Stimulated activated CD8-positive, alpha-beta memory T cell treated with anti-CD3 and anti-CD28 coated beads, Interleukin-2, amount 100 ng/mL, for 1 hour (primary cell): ENCODE measurements around the gene MEG3.

Source experiments
- DNase-seq, 2 donors: peaks; one replicate each; pipeline ENCODE4 v3.0.0-alpha.2; 2020; ENCODE audit warnings: low read depth in 2 of 2

Gene MEG3

DNA sequence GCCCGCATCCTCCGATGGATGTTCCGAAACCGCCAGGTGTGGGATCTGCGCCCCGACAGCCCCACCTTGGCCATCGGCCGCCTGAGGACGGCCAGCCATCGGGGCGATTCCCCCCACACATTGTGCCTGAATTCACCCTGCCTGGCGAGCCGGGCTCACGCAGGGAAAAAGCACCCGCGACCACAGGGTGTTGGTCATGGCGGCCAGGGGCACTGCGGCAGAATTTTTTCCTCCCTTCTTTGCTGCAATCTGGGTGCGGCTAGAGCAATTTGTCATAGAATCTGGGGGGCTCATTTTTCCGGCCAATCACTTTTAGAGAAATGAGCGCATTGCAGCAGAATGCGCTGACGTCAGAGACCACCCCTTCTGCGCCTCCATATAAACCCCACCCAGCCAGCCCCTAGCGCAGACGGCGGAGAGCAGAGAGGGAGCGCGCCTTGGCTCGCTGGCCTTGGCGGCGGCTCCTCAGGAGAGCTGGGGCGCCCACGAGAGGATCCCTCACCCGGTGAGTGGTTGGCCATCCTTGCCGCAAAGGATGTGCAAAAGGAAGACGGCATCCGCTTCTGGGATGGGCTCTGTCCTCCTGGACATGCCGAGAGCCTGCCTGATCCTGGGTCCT is at the start of gene MEG3:
Gene MEG3, plus strand, starts transcription at position 406 of the 619 bp plus-strand sequence.
- DNase-seq = no peak

DNA sequence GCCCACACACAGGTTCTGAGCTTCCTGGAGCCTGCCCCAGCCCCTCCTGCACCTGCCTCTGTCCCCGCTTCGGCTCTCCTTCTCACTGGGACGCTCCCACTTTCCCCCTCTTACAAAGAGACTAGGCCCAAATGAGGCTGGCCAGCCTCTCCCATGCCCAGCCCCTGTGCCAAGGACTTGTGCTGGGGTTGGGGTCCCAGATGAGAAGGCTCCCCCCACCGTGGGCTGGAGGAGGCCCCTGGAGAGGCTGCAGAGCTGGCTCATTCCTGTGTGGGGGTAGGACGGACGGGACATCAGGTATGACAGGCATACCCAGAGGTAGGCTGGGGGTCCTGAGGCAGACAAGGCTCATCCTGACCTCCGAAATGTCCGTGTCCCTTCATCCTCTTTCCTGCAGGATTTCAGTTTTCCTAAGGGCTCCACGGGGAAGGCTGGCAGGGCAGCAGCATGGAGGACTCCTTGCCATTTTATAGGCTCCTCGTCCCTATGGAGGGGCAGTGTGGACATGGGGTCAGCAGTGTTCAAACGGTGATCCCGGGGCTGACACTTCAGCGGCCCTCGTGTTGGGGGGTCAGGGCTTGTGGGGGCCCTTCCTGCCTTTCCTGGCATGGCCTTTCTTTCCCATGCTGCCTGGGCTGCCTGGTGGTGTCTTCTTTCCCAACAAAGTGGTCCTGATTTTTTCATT is 49.1 kb upstream of the MEG3 start:
- DNase-seq = no peak

DNA sequence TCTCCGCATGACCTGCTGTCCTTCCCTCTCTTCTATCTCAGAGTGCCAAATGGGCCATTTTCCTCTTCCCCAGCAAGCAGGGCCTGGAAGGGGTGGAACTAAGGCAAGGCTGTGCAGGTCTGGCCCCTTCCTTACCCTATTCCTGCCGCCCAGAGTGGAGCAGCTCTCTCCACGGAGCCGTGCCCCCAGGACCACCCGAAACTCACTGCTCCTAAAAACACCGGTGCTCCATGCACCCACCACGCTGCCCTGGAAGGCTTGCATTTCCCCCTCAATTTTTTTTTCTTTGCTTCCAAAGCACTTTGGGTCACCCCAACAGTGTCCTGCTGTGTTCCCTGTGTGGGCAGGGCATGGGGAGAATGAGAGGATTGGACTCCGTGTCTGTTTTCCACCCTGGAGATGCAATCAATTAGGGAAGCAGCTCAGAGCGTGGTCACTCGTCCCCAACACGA is 48.5 kb upstream of the MEG3 start:
- no peak for DNase-seq

DNA sequence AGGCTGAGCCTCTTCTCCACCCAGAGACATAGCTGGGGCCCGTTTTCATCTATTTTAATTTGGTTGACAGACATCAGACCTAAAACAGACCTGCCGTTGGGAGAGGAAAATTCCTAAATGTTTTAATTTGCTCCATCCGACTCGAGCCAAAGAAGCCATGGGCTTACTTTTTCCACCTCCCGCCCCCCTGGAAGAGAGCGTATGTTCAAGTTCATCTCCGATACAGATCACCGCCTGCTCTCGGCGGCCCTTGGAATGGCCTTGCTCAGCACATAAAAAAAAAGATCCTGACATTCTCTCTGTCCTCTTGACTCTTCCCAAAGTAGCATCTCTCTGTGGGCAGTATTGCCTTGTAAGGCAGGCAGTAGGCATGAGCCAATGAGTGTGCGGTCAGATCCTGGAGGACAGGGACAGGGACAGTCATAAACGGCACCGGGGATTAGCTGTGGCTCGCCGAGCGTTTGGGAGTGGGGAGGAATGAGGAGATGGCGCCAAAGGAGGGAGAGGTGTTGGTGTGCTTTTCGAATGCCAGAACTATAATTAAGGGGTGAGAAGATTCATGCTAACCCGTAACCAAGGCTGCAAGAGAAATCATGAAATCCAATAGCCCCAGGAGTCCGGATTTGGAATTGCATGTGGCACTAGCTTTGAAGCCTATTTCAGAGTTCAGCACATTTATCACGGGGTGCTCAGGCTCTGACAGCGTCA is 47.9 kb upstream of the MEG3 start:
- no peak for DNase-seq

DNA sequence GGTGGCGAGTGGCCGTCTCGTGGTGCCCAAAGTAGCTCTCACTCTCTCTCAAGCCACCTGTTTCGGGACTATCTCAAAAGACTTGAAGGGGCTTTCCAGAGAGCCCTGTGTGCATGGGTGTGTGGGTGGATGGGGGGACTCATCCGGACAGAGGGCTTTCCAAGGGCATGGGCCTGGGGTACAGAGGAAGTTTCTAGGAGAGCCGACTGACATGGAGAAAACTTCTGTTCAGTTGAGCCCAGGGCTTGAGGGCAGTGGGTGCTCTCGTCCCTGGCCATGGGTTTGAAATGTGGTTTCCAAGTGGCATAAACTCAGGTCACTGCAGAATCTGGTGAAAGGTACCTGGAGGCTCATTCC is 47.4 kb upstream of the MEG3 start:
- DNase-seq = no peak

DNA sequence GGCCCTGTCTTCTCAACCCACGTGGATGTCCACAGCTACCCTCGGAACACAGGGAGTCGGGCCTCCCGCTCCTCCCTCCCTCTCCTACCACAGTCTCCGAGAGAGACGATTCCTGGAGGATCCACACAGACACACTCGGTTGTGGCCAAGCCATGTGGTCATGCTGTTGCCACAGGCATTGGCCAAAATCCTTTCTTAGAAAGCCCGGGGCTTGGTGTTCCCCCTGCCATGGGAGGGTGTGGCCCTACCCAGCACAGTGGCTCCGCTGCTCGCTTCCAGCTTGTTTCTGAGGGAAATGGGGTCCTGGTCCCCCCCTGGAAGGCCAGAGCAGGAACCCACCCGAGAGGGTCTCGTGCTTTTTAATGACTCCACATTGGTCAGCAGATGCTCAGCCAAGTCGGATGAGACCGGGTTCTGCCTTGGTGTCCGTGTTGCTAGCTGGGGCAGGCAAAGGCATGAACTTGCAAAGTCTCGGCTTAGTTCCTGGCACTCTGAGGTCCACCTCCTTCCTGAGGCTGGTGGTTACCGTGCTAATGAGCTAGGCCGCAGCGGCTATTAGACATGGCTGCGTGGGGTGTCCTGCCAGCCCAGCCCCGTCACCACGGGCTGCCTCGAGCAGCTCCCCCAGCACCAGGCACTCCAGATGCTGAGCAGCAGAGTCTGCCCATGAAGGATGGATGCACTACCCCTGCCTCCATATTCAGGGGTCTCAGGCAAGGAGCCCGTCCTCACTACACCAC is 46.8 kb upstream of the MEG3 start:
- no peak for DNase-seq

GRCh38 chr14:100779691-100780080 is 46.2 kb upstream of the MEG3 start:
- DNase-seq = no peak

DNA sequence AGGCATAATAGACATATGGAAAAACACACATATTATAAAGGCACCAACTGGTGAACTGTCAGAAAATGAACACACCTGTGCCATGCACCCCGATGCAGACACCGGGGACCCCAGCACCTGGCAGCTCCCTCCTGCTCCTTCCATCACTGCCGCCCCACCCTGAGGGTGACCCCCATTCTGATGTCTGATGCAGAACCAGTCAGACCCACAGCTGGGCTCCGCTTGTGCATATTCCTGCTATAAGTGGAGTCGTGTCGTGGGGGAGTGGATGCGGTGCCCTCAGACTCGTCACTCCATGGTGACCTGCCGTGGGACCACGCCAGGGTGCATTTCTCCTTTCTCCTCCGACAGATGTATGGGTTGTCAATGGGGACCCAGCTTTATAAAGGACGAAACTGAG is 45.7 kb upstream of the MEG3 start:
- DNase-seq = no peak

GRCh38 chr14:100780646-100781355 is 45.1 kb upstream of the MEG3 start:
- no peak for DNase-seq

DNA sequence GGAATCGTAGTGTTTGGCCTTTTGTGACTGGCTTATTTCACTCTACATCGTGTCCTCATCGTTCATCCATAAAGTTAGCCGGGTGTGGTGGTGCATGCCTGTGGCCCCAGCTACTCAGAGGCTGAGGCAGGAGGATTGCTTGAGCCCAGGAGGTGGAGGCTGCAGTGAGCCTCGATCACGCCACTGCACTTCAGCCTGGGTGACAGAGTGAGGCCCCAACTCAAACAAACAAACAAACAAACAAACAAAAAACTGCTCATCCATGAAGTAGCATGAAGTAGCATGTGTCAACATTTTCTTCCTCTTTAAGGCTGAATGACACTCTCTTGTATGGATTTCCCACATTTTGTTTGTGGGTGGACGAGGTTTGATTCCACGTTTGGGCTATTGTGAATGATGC is 44.0 kb upstream of the MEG3 start:
- DNase-seq = no peak

DNA sequence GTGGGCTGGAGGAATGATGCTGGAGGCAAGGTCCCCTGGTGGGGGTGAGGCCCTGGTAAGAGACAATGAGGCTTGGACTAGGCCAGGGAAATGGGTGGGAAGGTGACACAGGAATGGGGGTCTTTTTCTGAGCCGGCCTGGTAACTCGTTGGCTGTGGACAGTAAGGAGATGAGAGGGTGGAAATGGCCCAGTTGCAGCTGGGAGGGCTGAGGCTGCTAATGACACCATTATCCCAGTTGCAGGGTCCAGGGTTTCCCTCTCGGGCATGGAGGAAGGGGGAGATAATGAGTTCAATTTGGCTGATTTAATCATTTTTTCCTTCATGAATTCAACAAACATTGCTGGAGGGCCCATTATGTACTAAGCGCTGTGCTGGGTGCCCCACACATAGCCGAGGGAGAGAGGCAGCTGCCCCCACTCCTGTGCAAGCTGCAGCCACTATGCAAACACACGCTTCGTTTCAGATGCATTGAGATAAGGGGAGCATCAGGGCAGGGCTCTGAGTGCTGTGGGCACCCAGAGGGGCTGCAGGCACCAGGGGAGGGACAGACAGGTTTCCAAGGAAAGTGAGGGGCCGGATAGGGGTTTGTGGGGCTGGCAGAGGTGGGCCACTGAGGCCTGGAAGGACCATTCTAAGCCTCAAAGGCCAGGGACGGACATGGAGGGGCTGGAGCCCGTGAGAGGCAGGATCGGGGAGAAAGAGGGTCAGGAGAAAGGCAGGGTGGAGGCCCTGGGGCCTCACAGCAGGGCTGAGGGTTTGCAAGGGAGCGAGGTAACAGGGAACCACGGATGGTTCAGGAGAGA is 43.2 kb upstream of the MEG3 start:
- no peak for DNase-seq

- DNase-seq = no peak
Measured at GRCh38 chr14:100783630-100784370, 42.1 kb upstream of the MEG3 start.

DNA sequence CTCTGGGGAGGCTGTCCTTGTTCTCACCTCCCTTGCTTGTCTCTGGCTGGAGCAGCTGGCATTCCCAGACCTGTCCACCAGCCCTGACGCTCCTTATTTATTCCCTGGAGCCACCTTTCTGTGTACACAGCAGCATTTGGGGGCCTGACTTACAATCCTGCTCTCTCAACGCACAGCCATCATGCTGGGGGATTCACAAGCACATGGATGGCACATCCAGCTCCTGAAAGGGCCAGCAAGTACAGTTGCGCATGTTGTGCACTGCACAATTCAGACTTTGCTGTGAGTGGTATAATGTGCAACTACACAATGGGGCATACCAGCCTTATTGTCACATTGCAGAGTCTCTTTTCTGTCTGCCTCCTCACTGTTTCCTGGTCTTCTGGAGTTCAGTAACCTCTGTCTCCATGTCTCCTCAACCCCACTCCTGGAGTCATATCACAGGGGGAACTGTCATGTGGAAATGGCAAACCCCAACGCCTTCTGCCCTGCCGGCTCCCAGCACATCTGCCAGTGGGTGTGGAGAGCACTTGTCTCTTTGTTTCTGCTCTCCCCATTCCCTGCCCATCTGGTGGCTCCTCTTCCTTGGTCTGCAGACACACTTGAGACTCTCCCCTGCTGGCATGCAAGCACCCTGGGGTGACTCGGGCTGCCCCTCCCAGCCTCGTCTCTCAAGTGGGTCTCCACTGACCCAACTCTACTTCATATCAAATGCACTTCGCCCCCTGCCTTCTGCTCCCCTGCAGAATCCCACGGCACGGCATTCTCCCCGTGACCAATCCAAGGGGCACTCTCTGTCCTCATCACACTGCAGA is 41.2 kb upstream of the MEG3 start:
- no peak for DNase-seq

GRCh38 chr14:100785338-100785615 is 40.6 kb upstream of the MEG3 start:
- DNase-seq = no peak

GRCh38 chr14:100785626-100786025 is 40.3 kb upstream of the MEG3 start:
- no peak for DNase-seq

DNA sequence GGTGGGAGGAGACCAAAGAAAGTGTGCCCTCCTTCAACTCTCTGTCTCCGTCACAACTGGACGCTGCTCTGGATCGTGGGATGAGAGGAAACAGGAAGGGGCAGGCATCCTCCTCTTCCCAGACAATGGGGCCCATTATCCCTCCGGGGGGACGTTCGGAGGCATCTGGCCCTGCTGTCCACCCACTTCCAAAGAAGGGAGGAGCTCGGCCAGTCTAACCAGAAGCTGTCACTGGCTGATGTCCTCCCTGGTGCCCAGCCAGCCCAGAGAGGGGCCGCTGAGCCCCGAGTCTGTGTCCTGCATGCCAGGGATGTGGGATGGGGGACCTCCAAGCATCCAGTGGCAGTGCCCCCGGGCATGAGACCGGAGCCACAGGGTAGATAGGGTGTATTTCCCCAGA is 39.8 kb upstream of the MEG3 start:
- DNase-seq = no peak

DNA sequence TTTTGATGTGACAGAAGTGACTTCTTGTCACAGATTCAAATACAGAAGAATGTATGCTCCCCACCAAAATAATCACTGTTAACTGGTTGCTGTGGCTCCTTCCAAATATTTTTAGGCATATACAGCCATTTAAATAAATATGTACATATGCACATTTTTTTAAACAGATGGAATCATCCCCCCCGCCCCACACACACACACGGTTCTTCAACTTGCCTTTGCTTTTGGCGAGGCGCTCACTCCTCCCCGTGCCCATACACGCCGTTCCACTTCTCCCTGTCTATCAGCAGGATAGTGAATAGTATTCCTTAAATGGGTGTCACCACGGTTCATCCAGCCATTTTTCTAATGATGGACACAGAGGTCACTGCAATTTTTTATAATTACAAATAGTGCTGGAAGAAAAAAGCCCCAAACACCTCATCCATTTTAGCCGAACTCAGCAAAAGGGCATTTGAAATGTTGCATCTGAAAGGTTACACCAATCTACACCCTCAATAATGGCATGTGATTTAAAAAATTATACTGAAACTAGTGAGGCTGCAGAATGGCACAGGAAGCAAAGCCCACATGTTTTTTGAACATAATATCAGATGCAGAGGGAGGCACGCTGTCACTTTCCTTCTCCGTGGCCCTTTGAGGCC is 39.2 kb upstream of the MEG3 start:
- no peak for DNase-seq

GRCh38 chr14:100787659-100788058 is 38.3 kb upstream of the MEG3 start:
- no peak for DNase-seq

- DNase-seq = no peak
Measured at GRCh38 chr14:100788517-100788916, 37.4 kb upstream of the MEG3 start.
